ENCODE measurements around the gene GOLPH3L.

GRCh38 chr1:150603711-150604110 lies 93.2 kb downstream of the GOLPH3L start:
- no peak for TF ChIP-seq CTCF (IDR thresholded peaks at IDR 0.05)
- no peak for TF ChIP-seq EP300 (IDR thresholded peaks at IDR 0.05)

All from sigmoid colon (tissue), 4 donors.